ENCODE measurements around the gene RWDD3. TPM values are rescaled to one million over a fixed set of nuclear protein-coding genes. Genes with fewer than 3 reads are reported as not detected.

The RWDD3 gene
- total RNA-seq, 4 donors from 2014 or later: 5.3 to 13.4 (median 10.1) TPM

GRCh38 chr1:95219407-95219806 lies 14.6 kb upstream of the RWDD3 start:
- TF ChIP-seq CTCF (IDR thresholded peaks at IDR 0.05; ENCODE audit: low read depth): no peak

GRCh38 chr1:95221306-95221705 lies 12.7 kb upstream of the RWDD3 start:
- TF ChIP-seq CTCF (IDR thresholded peaks at IDR 0.05; ENCODE audit: low read depth): no peak

- no peak for TF ChIP-seq CTCF (IDR thresholded peaks at IDR 0.05; ENCODE audit: low read depth)
Measured at GRCh38 chr1:95222629-95223028, 11.4 kb upstream of the RWDD3 start.

- TF ChIP-seq CTCF (IDR thresholded peaks at IDR 0.05; ENCODE audit: low read depth): no peak
Measured at GRCh38 chr1:95223110-95223509, 10.9 kb upstream of the RWDD3 start.

GRCh38 chr1:95226781-95227660 lies 7.0 kb upstream of the RWDD3 start:
- no peak for TF ChIP-seq CTCF (IDR thresholded peaks at IDR 0.05; ENCODE audit: low read depth)

- no peak for TF ChIP-seq CTCF (IDR thresholded peaks at IDR 0.05; ENCODE audit: low read depth)
Measured at GRCh38 chr1:95229037-95229436, 5.0 kb upstream of the RWDD3 start.

- no peak for TF ChIP-seq CTCF (IDR thresholded peaks at IDR 0.05; ENCODE audit: low read depth)
Measured at GRCh38 chr1:95229706-95230105, 4.3 kb upstream of the RWDD3 start.
